B cell (primary cell): ENCODE results near the gene APBA2. TPM values are rescaled to one million over a fixed set of nuclear protein-coding genes. Genes with fewer than 3 reads are reported as not detected.

Experiments
- ATAC-seq: fragments of 200-7000 bp; cut with Tn5 transposase; one replicate; pipeline ENCODE4 v1.10.0; 2021; ENCODE audit warnings: low read depth, mild to moderate bottlenecking, moderate number of reproducible peaks, moderate library complexity
- CTCF ChIA-PET: fragments of 350-600 bp; sonication (Branson Sonifier 250); formaldehyde crosslinking; loops from one replicate; lab custom pipeline; 2021; ENCODE audit warnings: antibody characterized with exemption, inconsistent platforms; lab: Charles Lee
- POLR2A ChIA-PET: fragments of 350-600 bp; sonication (Branson Sonifier 250); formaldehyde crosslinking; loops from one replicate; lab custom pipeline; 2021; ENCODE audit warnings: antibody characterized with exemption; lab: Charles Lee
- DNase-seq: peaks from one replicate; pipeline ENCODE4 v3.0.0; 2013
- H2AFZ ChIP-seq: 2 replicates; pipeline ENCODE4 v1.6.1; 2012; ENCODE audit warnings: mild to moderate bottlenecking, low read depth, low read length; ENCODE audit not compliant: insufficient read depth, poor library complexity, severe bottlenecking
- H3K27ac ChIP-seq, 2 donors: 1 replicate in 1 of 2; 2 replicates in 1 of 2; pipeline ENCODE4 v1.5.1; 2012 to 2013; ENCODE audit warnings: low read length in 2 of 2, mild to moderate bottlenecking in 2 of 2, moderate library complexity in 1 of 2
- H3K27me3 ChIP-seq, 4 experiments: fragments of 200-600 bp in 1 of 4; sonication (generic) in 1 of 4; replicated peaks in 1 of 4; 1 replicate in 2 of 4; 2 replicates in 2 of 4; pipeline versions ENCODE4 v1.6.1 to v1.7.0; 2013 to 2016; ENCODE audit warnings: low read length in 3 of 4, mild to moderate bottlenecking in 2 of 4, mixed read lengths in 1 of 4, moderate library complexity in 1 of 4; ENCODE audit not compliant: insufficient read depth in 4 of 4, control insufficient read depth in 3 of 4; ENCODE audit errors: control extremely low read depth in 1 of 4
- H3K36me3 ChIP-seq, 2 experiments: replicated peaks in 1 of 2; 1 replicate in 1 of 2; 2 replicates in 1 of 2; pipeline versions ENCODE4 v1.6.1 to v1.7.1; 2013; ENCODE audit warnings: low read length in 1 of 2; ENCODE audit not compliant: insufficient read depth in 2 of 2, control insufficient read depth in 1 of 2; ENCODE audit errors: control extremely low read depth in 1 of 2, extremely low read depth in 1 of 2
- H3K4me1 ChIP-seq, 2 donors: fragments of 200-600 bp in 1 of 2; sonication (generic) in 1 of 2; 1 replicate in 1 of 2; 2 replicates in 1 of 2; pipeline versions ENCODE4 v1.5.1 to v1.6.1; 2013 to 2017; ENCODE audit warnings: low read length in 2 of 2; ENCODE audit not compliant: control insufficient read depth in 2 of 2, insufficient read depth in 2 of 2
- H3K4me2 ChIP-seq: replicated peaks from 2 replicates; pipeline ENCODE3; 2012; ENCODE audit warnings: mild to moderate bottlenecking, low read depth, low read length; ENCODE audit not compliant: poor library complexity, severe bottlenecking
- H3K4me3 ChIP-seq, 5 experiments: fragments of 200-600 bp in 1 of 5; sonication (generic) in 1 of 5; 1 replicate in 3 of 5; 2 replicates in 2 of 5; pipeline versions ENCODE4 v1.5.1 to v1.7.0; 2011 to 2016; ENCODE audit warnings: low read length in 4 of 5, mild to moderate bottlenecking in 4 of 5, low read depth in 2 of 5, control low read depth in 1 of 5, moderate library complexity in 1 of 5; ENCODE audit not compliant: insufficient read depth in 1 of 5; ENCODE audit errors: control extremely low read depth in 1 of 5, extremely low read depth in 1 of 5
- H3K79me2 ChIP-seq: fragments of 200-600 bp; sonication (generic); one replicate; pipeline ENCODE4 v1.6.0; 2016; ENCODE audit warnings: low read length; ENCODE audit not compliant: control insufficient read depth, insufficient read depth
- H3K9ac ChIP-seq: fragments of 200-600 bp; sonication (generic); 2 replicates; pipeline ENCODE4 v1.6.1; 2017; ENCODE audit warnings: mild to moderate bottlenecking, low read length, moderate library complexity
- H3K9me3 ChIP-seq, 3 donors: one replicate each; pipeline versions ENCODE4 v1.6.1 to v1.7.1; 2013; ENCODE audit warnings: low read length in 2 of 3; ENCODE audit not compliant: control insufficient read depth in 2 of 3, insufficient read depth in 1 of 3; ENCODE audit errors: control extremely low read depth in 1 of 3
- H4K20me1 ChIP-seq: 2 replicates; pipeline ENCODE4 v1.6.0; 2012; ENCODE audit warnings: mild to moderate bottlenecking, low read length; ENCODE audit not compliant: insufficient read depth, control insufficient read depth, poor library complexity, severe bottlenecking
- H3K27ac Mint-ChIP-seq: one replicate; pipeline ENCODE4 v1.8.0; 2021; ENCODE audit warnings: mixed read lengths
- H3K27me3 Mint-ChIP-seq: one replicate; pipeline ENCODE4 v1.8.0; 2021; ENCODE audit warnings: mixed read lengths
- H3K4me1 Mint-ChIP-seq: one replicate; pipeline ENCODE4 v1.8.0; 2021; ENCODE audit warnings: mixed read lengths
- H3K4me3 Mint-ChIP-seq: one replicate; pipeline ENCODE4 v1.8.0; 2021; ENCODE audit warnings: mixed read lengths
- H3K9me3 Mint-ChIP-seq: one replicate; pipeline ENCODE4 v1.8.0; 2022; ENCODE audit warnings: mixed read lengths; ENCODE audit not compliant: insufficient read depth
- CTCF ChIP-seq: fragments of 200-600 bp; IDR thresholded peaks from one replicate; pipeline ENCODE4 v1.8.0; 2022; ENCODE audit warnings: antibody characterized with exemption, mild to moderate bottlenecking
- EZH2 ChIP-seq: IDR thresholded peaks from 2 replicates; pipeline ENCODE4 v1.6.1; 2012; ENCODE audit warnings: borderline replicate concordance, low read depth, mild to moderate bottlenecking, moderate library complexity, low read length; ENCODE audit not compliant: insufficient read depth, poor library complexity, severe bottlenecking
- WGBS: methylation state at CpG from one replicate; pipeline ENCODE4 v1.1.5; 2013; ENCODE audit warnings: missing lambda C conversion rate; ENCODE audit not compliant: insufficient coverage; 5-methylcytosine and 5-hydroxymethylcytosine counted together
- intact Hi-C: fragments of 100-400 bp; cut with micrococcal nuclease; formaldehyde crosslinking; loops from one replicate; pipeline ENCODE4 v1.10.0; 2022
- polyA plus RNA-seq: library from polyadenylated mRNA; depleted of rRNA; stranded (reverse); fragments of >200 nt; gene quantifications from 2 replicates; pipeline ENCODE4 v1.2.3, GENCODE V29; 2012
- total RNA-seq, 2 donors: library from RNA; stranded (reverse); fragments of 120-200 nt in 1 of 2; gene quantifications; 1 replicate in 1 of 2; 2 replicates in 1 of 2; pipeline versions ENCODE4 v1.2.3 to v1.2.4, GENCODE V29; 2013 to 2022

Gene APBA2
- total and polyA plus RNA-seq, 2 donors (not counting 1 experiment from before 2014, with no cell fraction given) = 0.19 TPM; not detected in 1

GRCh38 chr15:28881170-28881569, 4.6 kb upstream of the APBA2 start:
- H3K4me2 ChIP-seq = no peak overlapping the region
- no peaks in the 10 kb centered on the region for H3K4me1 ChIP-seq
- ChIA-PET CTCF (no interaction called here), POLR2A (no interaction called here)
- peaks cover 0 to 9% (median 0%) of the 10 kb centered on the region in 3 donors for H3K9me3 ChIP-seq
- ATAC-seq = no peak
- peaks cover 0 to 5% (median 0%) of the 10 kb centered on the region in 4 experiments for H3K27me3 ChIP-seq
- intact Hi-C loops = no loop called here
- Mint-ChIP-seq H3K9me3 (peaks cover 2% of the 10 kb centered on the region), H3K27ac (no peak overlapping the region), H3K4me3 (no peak overlapping the region), H3K27me3 (peaks cover 11% of the 10 kb centered on the region), H3K4me1 (no peaks in the 10 kb centered on the region)
- TF ChIP-seq EZH2 (no peak), CTCF (no peak)
- 30% methylated on average over 3 of the region's 3 CpGs for WGBS
- H3K27ac ChIP-seq = no peak overlapping the region
- no peaks in the 10 kb centered on the region for H3K79me2 ChIP-seq
- H4K20me1 ChIP-seq = no peaks in the 10 kb centered on the region
- H3K4me3 ChIP-seq = no peak overlapping the region
- no peak overlapping the region for H2AFZ ChIP-seq
- no peak overlapping the region for H3K9ac ChIP-seq
- no peak for DNase-seq
- H3K36me3 ChIP-seq = no peaks in the 10 kb centered on the region

GRCh38 chr15:28881600-28881999, 4.2 kb upstream of the APBA2 start:
- H3K4me1 Mint-ChIP-seq = no peaks in the 10 kb centered on the region
- TF ChIP-seq EZH2 = no peak
- no peak for TF ChIP-seq CTCF
- no CpG with 5 or more reads among the region's 1 CpG for WGBS
- H3K4me2 ChIP-seq = no peak overlapping the region
- no peak overlapping the region for H2AFZ ChIP-seq
- H3K27ac Mint-ChIP-seq = no peak overlapping the region
- no peak overlapping the region for H3K4me3 ChIP-seq
- POLR2A ChIA-PET = no interaction called here
- H3K9me3 Mint-ChIP-seq = peaks cover 2% of the 10 kb centered on the region
- peaks cover 11% of the 10 kb centered on the region for H3K27me3 Mint-ChIP-seq
- peaks cover 0 to 6% (median 0%) of the 10 kb centered on the region in 4 experiments for H3K27me3 ChIP-seq
- H3K27ac ChIP-seq = no peak overlapping the region
- H3K9ac ChIP-seq = no peak overlapping the region
- no peak for DNase-seq
- H4K20me1 ChIP-seq = no peaks in the 10 kb centered on the region
- intact Hi-C loops = no loop called here
- ATAC-seq = no peak
- no peaks in the 10 kb centered on the region for H3K4me1 ChIP-seq
- no peak overlapping the region for H3K4me3 Mint-ChIP-seq
- CTCF ChIA-PET = no interaction called here
- H3K79me2 ChIP-seq = no peaks in the 10 kb centered on the region
- peaks cover 0 to 9% (median 0%) of the 10 kb centered on the region in 3 donors for H3K9me3 ChIP-seq
- no peaks in the 10 kb centered on the region for H3K36me3 ChIP-seq
